HepG2 (cell line): ENCODE results near the gene MVB12A. TPM values are rescaled to one million over a fixed set of nuclear protein-coding genes. Genes with fewer than 3 reads are reported as not detected.
A peak's percentile ranks its signal among the peaks of the same experiment; 100 is the strongest.

Source experiments
- E2F2 ChIP-seq: sonication (generic); formaldehyde crosslinking; IDR thresholded peaks from 2 replicates; pipeline ENCODE4 v1.4.0; 2020; ENCODE audit warnings: missing genetic modification reagents, borderline replicate concordance
- FOXO1 ChIP-seq: sonication (generic); formaldehyde crosslinking; IDR thresholded peaks from 2 replicates; pipeline ENCODE4 v1.4.0; 2020; ENCODE audit warnings: missing genetic modification reagents
- FOXO4 ChIP-seq: sonication (generic); formaldehyde crosslinking; conservative IDR thresholded peaks from 2 replicates; pipeline ENCODE4 v1.8.1; 2023; ENCODE audit warnings: missing genetic modification reagents
- ISX ChIP-seq: sonication (generic); formaldehyde crosslinking; conservative IDR thresholded peaks from 2 replicates; pipeline ENCODE4 v1.5.0; 2020; ENCODE audit warnings: missing genetic modification reagents
- KDM5B ChIP-seq: sonication (generic); formaldehyde crosslinking; IDR thresholded peaks from 2 replicates; pipeline ENCODE4 v1.4.0; 2020; ENCODE audit warnings: missing genetic modification reagents, mild to moderate bottlenecking, borderline replicate concordance
- MXD4 ChIP-seq: IDR thresholded peaks from 2 replicates; pipeline ENCODE4 v1.6.1; 2016; ENCODE audit warnings: mild to moderate bottlenecking, missing biosample characterization, missing genetic modification reagents
- SP5 ChIP-seq: IDR thresholded peaks from 2 replicates; pipeline ENCODE4 v1.6.1; 2016; ENCODE audit warnings: low read depth, borderline replicate concordance
- ZKSCAN8 ChIP-seq: IDR thresholded peaks from 2 replicates; pipeline ENCODE4 v1.6.1; 2016; ENCODE audit warnings: borderline replicate concordance, missing genetic modification reagents, missing compliant biosample characterization
- ZNF207 ChIP-seq: fragments of 450-650 bp; IDR thresholded peaks from 2 replicates; pipeline ENCODE4 v1.6.1; 2016; ENCODE audit warnings: antibody characterized with exemption, borderline replicate concordance
- ZNF430 ChIP-seq: sonication (generic); formaldehyde crosslinking; IDR thresholded peaks from 2 replicates; pipeline ENCODE4 v1.9.0; 2021; ENCODE audit warnings: mild to moderate bottlenecking, missing genetic modification reagents
- ZNF598 ChIP-seq: sonication (generic); formaldehyde crosslinking; IDR thresholded peaks from 2 replicates; pipeline ENCODE4 v1.5.1; 2020; ENCODE audit warnings: mild to moderate bottlenecking, missing genetic modification reagents, borderline replicate concordance
- ZNF614 ChIP-seq: IDR thresholded peaks from 2 replicates; pipeline ENCODE4 v1.6.1; 2018; ENCODE audit warnings: missing biosample characterization, missing genetic modification reagents, inconsistent platforms, borderline replicate concordance
- ZSCAN20 ChIP-seq: sonication (generic); formaldehyde crosslinking; IDR thresholded peaks from 2 replicates; pipeline ENCODE4 v1.4.0; 2020; ENCODE audit warnings: missing genetic modification reagents, mild to moderate bottlenecking, borderline replicate concordance
- ZSCAN9 ChIP-seq: IDR thresholded peaks from 2 replicates; pipeline ENCODE4 v1.6.1; 2016; ENCODE audit warnings: borderline replicate concordance
- polyA plus RNA-seq, 8 experiments: library from polyadenylated mRNA; depleted of rRNA in 3 of 8; stranded (reverse) in 7 of 8; unstranded in 1 of 8; fragments of >200 nt; fragmentation: Illumina TruSeq in 4 of 8; extraction: Trizol in 4 of 8; gene quantifications; 2 replicates each; pipeline versions ENCODE4 v1.2.1 to v1.2.3, GENCODE V29; 2011 to 2016; ENCODE audit warnings: low read depth in 4 of 8, missing spikeins in 1 of 8, mixed read lengths in 1 of 8; ENCODE audit not compliant: insufficient read depth in 1 of 8
- total RNA-seq, 5 experiments: library from RNA; depleted of rRNA; stranded (reverse); fragments of >200 nt; fragmentation: Illumina TruSeq; extraction: Trizol; gene quantifications; 2 replicates each; pipeline ENCODE4 v1.2.3, GENCODE V29; 2016; ENCODE audit warnings: low read depth in 1 of 5
- TF ChIP-seq, protein P1 (sequence below): IDR thresholded peaks from 2 replicates; pipeline ENCODE4 v1.6.1; 2016; ENCODE audit warnings: low read depth, missing genetic modification reagents, missing compliant biosample characterization
- TF ChIP-seq, protein P2 (sequence below): sonication (generic); formaldehyde crosslinking; IDR thresholded peaks from 2 replicates; pipeline ENCODE4 v1.4.0; 2020; ENCODE audit warnings: missing genetic modification reagents
- TF ChIP-seq, protein P3 (sequence below): sonication (generic); formaldehyde crosslinking; IDR thresholded peaks from 2 replicates; pipeline ENCODE4 v1.4.0; 2020; ENCODE audit warnings: low read depth, mild to moderate bottlenecking, missing genetic modification reagents

MVB12A gene
- total and polyA plus RNA-seq, 2 of the 13 experiments (the other 11 are each of a cell fraction or from before 2014, with no cell fraction given), result 35.7 to 36.1 TPM

DNA sequence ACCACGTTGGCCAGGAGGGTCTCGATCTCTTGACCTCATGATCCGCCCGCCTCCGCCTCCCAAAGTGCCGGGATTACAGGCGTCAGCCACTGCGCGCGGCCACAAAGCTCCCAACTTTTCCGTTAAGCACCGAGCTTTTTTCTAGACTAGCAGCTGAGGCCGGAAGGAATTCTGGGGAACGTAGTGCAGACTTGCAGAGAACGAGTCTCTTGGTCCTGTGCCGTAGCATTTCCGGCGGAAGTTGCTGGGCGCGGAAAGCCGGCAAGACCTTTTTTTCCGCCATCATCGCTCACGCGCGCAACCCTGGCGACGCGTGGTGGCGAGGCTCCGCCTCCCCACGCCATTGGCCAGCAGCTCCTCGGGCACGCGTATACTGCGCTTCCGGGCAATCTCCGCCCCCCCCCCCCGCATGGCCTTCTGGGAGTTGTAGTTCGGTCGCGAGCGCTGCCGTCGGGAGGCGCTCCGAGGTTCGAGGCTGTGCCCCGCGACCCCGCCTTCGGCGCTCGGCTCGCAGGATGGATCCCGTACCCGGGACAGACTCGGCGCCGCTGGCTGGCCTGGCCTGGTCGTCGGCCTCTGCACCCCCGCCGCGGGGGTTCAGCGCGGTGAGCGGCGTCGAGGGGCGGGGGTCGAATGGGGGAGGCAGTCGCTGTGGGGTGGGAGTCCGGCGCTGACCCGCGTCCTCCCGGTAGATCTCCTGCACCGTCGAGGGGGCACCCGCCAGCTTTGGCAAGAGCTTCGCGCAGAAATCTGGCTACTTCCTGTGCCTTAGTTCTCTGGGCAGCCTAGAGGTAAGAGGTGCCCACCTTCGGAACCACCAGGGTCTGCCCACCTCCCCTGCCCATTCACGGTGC, at the start of gene MVB12A (continued):
- TF ChIP-seq FOXO4 (CRISPR knock-in tag) (no peak), SP5 (no peak), ZSCAN9 (CRISPR knock-in tag) (no peak), MXD4 (CRISPR knock-in tag) (0 out of 2 replicates have a peak, but pooled peaks have one; percentile 25), ISX (CRISPR knock-in tag) (no peak), KDM5B (CRISPR knock-in tag) (peak; percentile 54), ZNF598 (no peak), E2F2 (CRISPR knock-in tag) (peak; percentile 62; the same call in 1 of the 2 replicates), FOXO1 (CRISPR knock-in tag) (no peak), ZNF614 (CRISPR knock-in tag) (no peak), ZNF207 (no peak), ZKSCAN8 (CRISPR knock-in tag) (no peak), ZNF430 (CRISPR knock-in tag) (no peak), ZSCAN20 (CRISPR knock-in tag) (no peak)
- TF ChIP-seq, protein P1, sequence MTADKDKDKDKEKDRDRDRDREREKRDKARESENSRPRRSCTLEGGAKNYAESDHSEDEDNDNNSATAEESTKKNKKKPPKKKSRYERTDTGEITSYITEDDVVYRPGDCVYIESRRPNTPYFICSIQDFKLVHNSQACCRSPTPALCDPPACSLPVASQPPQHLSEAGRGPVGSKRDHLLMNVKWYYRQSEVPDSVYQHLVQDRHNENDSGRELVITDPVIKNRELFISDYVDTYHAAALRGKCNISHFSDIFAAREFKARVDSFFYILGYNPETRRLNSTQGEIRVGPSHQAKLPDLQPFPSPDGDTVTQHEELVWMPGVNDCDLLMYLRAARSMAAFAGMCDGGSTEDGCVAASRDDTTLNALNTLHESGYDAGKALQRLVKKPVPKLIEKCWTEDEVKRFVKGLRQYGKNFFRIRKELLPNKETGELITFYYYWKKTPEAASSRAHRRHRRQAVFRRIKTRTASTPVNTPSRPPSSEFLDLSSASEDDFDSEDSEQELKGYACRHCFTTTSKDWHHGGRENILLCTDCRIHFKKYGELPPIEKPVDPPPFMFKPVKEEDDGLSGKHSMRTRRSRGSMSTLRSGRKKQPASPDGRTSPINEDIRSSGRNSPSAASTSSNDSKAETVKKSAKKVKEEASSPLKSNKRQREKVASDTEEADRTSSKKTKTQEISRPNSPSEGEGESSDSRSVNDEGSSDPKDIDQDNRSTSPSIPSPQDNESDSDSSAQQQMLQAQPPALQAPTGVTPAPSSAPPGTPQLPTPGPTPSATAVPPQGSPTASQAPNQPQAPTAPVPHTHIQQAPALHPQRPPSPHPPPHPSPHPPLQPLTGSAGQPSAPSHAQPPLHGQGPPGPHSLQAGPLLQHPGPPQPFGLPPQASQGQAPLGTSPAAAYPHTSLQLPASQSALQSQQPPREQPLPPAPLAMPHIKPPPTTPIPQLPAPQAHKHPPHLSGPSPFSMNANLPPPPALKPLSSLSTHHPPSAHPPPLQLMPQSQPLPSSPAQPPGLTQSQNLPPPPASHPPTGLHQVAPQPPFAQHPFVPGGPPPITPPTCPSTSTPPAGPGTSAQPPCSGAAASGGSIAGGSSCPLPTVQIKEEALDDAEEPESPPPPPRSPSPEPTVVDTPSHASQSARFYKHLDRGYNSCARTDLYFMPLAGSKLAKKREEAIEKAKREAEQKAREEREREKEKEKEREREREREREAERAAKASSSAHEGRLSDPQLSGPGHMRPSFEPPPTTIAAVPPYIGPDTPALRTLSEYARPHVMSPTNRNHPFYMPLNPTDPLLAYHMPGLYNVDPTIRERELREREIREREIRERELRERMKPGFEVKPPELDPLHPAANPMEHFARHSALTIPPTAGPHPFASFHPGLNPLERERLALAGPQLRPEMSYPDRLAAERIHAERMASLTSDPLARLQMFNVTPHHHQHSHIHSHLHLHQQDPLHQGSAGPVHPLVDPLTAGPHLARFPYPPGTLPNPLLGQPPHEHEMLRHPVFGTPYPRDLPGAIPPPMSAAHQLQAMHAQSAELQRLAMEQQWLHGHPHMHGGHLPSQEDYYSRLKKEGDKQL (CRISPR knock-in tag), result no peak
- TF ChIP-seq, protein P2, sequence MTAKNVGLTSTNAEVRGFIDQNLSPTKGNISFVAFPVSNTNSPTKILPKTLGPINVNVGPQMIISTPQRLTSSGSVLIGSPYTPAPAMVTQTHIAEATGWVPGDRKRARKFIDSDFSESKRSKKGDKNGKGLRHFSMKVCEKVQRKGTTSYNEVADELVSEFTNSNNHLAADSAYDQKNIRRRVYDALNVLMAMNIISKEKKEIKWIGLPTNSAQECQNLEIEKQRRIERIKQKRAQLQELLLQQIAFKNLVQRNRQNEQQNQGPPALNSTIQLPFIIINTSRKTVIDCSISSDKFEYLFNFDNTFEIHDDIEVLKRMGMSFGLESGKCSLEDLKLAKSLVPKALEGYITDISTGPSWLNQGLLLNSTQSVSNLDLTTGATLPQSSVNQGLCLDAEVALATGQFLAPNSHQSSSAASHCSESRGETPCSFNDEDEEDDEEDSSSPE (CRISPR knock-in tag), result peak; percentile 90
- TF ChIP-seq, protein P3, sequence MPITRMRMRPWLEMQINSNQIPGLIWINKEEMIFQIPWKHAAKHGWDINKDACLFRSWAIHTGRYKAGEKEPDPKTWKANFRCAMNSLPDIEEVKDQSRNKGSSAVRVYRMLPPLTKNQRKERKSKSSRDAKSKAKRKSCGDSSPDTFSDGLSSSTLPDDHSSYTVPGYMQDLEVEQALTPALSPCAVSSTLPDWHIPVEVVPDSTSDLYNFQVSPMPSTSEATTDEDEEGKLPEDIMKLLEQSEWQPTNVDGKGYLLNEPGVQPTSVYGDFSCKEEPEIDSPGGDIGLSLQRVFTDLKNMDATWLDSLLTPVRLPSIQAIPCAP (CRISPR knock-in tag), result no peak
